Kidney (tissue), 14 donors: Measurements from ENCODE around the gene DNAI7. TPM values are rescaled to one million over a fixed set of nuclear protein-coding genes. Genes with fewer than 3 reads are reported as not detected.
A peak's percentile ranks its signal among the peaks of the same experiment; 100 is the strongest.

ENCODE experiments used
- DNase-seq, 5 donors: peaks; one replicate each; pipeline ENCODE4 v3.0.0-alpha.2; 2013 to 2020
- FAIRE-seq: peaks from 2 replicates; lab custom pipeline; 2012; peaks lifted over from hg19 to GRCh38; lab: Jason Lieb, UNC
- H3K27ac ChIP-seq, 2 donors: one replicate each; pipeline ENCODE4 v1.7.0; 2013; ENCODE audit warnings: low read depth in 2 of 2, low read length in 2 of 2, inconsistent platforms in 1 of 2
- H3K27me3 ChIP-seq: one replicate; pipeline ENCODE4 v1.7.1; 2013; ENCODE audit warnings: low read length, inconsistent platforms; ENCODE audit not compliant: control insufficient read depth, insufficient read depth
- H3K36me3 ChIP-seq, 3 donors: one replicate each; pipeline versions ENCODE4 v1.7.0 to v1.7.1; 2013; ENCODE audit warnings: low read length in 3 of 3, control low read depth in 1 of 3, inconsistent platforms in 1 of 3; ENCODE audit not compliant: insufficient read depth in 3 of 3, control insufficient read depth in 2 of 3
- H3K4me1 ChIP-seq, 3 donors: one replicate each; pipeline versions ENCODE4 v1.7.0 to v1.7.1; 2013; ENCODE audit warnings: low read length in 3 of 3, inconsistent platforms in 1 of 3, low read depth in 1 of 3; ENCODE audit not compliant: control insufficient read depth in 2 of 3, insufficient read depth in 2 of 3
- H3K4me3 ChIP-seq, 3 donors: one replicate each; pipeline versions ENCODE4 v1.7.0 to v1.8.1; 2013; ENCODE audit warnings: low read length in 3 of 3, control low read depth in 1 of 3, inconsistent platforms in 1 of 3
- H3K9ac ChIP-seq, 3 donors: one replicate each; pipeline versions ENCODE4 v1.7.0 to v1.7.1; 2013; ENCODE audit warnings: low read length in 3 of 3, control low read depth in 1 of 3, inconsistent platforms in 1 of 3
- H3K9me3 ChIP-seq, 3 donors: one replicate each; pipeline versions ENCODE4 v1.7.0 to v1.7.1; 2013; ENCODE audit warnings: low read length in 3 of 3, control low read depth in 1 of 3, inconsistent platforms in 1 of 3; ENCODE audit not compliant: control insufficient read depth in 2 of 3, insufficient read depth in 1 of 3
- intact Hi-C: fragments of 100-400 bp; cut with DNase I; formaldehyde crosslinking; loops from one replicate; pipeline ENCODE4 v1.11.1; 2022
- polyA plus RNA-seq: library from polyadenylated mRNA; stranded (reverse); fragments of 350-450 nt; fragmentation: Illumina TruSeq; extraction: RNeasy Lipid Tissue Mini Kit (QIAGEN cat#74804); gene quantifications from one replicate; pipeline ENCODE4 v1.2.3, GENCODE V29; 2014; ENCODE audit warnings: low read depth, low replicate concordance; ENCODE audit not compliant: insufficient read depth
- total RNA-seq: library from RNA; stranded (reverse); fragmentation: NEBNext Ultra II Directional; extraction: Animal tissue kit (Norgen Biotek cat#: 25700); gene quantifications from one replicate; pipeline ENCODE4 v1.2.1, GENCODE V29; 2021
- TF ChIP-seq, protein P1 (sequence below): IDR thresholded peaks from 3 replicates; pipeline ENCODE4 v1.5.1; 2012; ENCODE audit warnings: mild to moderate bottlenecking, moderate library complexity, borderline replicate concordance; ENCODE audit not compliant: insufficient read depth; ENCODE audit errors: extremely low read depth
- donor health status: control.
- donor health status: control.
- donor health status: control.
- donor health status: control.
- donor health status: control.
- donor health status: DM: yes; HTN: yes; CAD: no.
- donor health status: Normal renal cell carcinoma (clear cell type).

DNAI7 gene
- total and polyA plus RNA-seq, 2 donors from 2014 or later, result 3.0 to 5.3 TPM

DNA sequence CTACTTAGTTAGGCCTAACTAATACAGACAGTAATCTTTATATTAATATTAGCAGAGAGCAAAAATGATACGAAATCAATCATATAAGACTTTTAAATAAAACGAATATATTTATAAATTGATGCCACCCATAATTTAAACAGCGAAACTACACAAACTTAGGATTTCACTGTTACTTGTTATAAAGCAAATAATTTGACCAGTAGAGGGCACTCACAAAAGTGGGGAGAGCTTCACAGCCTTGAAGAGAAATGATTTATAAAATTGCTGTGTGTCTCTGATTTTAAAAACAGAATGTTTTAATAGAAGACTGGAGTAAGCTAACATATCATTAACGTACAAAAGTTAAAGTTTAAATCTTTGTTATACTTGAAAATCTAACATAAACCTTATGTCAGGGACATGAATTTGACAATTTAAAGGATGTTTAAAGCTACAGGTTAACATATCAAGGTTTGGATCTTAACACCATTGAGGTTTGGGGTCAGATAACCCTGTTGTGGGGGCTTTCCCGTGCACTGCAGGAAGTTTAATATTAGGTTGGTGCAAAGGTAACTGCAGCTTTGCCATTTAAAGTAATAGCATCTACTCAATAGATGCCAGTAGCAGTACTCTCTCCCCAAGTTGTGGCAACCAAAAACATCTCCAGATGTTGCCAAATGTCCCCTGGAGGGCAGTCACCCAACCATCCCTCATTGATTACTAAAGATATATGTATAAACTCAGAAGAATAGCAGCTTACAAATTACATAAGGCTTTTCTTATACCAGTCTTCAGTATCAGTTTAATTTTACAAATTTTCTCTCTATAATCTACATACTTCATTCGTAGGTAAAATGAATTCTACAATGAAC is 46.4 kb upstream of the DNAI7 start:
- Histone ChIP-seq H3K9me3 (no peaks in the 10 kb centered on the region), H3K4me3 (no peak overlapping the region), H3K4me1 (no peaks in the 10 kb centered on the region), H3K36me3 (peaks cover 0 to 6% (median 4%) of the 10 kb centered on the region in 3 donors), H3K27me3 (no peaks in the 10 kb centered on the region), H3K9ac (no peak overlapping the region), H3K27ac (no peak overlapping the region)
- intact Hi-C loops, result no loop called here
- DNase-seq (peak in 2 of 5 donors; percentile 36 to 55), FAIRE-seq (peak; percentile 96)
- TF ChIP-seq, protein P1, sequence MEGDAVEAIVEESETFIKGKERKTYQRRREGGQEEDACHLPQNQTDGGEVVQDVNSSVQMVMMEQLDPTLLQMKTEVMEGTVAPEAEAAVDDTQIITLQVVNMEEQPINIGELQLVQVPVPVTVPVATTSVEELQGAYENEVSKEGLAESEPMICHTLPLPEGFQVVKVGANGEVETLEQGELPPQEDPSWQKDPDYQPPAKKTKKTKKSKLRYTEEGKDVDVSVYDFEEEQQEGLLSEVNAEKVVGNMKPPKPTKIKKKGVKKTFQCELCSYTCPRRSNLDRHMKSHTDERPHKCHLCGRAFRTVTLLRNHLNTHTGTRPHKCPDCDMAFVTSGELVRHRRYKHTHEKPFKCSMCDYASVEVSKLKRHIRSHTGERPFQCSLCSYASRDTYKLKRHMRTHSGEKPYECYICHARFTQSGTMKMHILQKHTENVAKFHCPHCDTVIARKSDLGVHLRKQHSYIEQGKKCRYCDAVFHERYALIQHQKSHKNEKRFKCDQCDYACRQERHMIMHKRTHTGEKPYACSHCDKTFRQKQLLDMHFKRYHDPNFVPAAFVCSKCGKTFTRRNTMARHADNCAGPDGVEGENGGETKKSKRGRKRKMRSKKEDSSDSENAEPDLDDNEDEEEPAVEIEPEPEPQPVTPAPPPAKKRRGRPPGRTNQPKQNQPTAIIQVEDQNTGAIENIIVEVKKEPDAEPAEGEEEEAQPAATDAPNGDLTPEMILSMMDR, result peak; percentile 38

DNA sequence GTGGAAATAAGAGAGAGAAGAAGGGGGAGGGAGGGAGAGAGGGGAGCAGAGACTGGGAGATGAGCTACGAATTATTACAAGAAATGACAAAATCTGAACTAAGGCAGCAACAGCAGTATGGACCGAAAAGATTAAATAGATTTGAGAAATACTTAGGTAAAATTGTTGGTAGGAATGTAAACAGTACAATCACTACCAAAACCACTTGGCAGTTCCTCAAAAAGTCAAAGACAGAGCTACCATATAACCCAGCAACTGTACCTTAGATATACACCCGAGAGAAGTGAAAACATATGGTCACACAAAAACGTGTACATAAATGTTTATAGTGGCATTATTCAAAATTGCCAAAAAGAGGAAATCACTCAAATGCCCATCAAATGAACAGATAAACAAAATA is 41.7 kb upstream of the DNAI7 start:
- TF ChIP-seq, protein P1, result no peak
- Histone ChIP-seq H3K9me3 (no peaks in the 10 kb centered on the region), H3K9ac (no peak overlapping the region), H3K4me1 (no peaks in the 10 kb centered on the region), H3K27me3 (no peaks in the 10 kb centered on the region), H3K36me3 (no peaks in the 10 kb centered on the region), H3K27ac (no peak overlapping the region), H3K4me3 (no peak overlapping the region)
- FAIRE-seq, result no peak
- intact Hi-C loops, result no loop called here
- DNase-seq, result no peak

DNA sequence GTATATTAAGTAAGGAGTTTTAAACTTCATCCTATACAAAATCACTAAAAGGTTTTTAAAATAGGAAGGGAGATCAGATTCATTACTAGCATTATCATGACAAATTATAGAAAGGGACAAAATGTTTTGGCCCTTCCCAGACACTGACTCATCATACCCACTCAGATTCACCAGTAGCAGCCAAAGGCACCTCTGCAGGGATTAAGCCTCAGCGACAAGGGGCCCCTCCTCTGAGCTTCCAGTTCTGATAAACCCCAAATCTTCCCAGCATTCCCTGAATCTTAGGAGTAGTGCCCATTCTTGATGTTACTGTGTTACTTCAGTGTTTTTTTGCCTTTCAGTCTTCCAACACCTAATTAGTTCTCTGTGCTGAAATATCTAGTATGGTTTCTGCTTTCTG is 41.2 kb upstream of the DNAI7 start:
- intact Hi-C loops, result no loop called here
- no peaks in the 10 kb centered on the region for H3K4me1 ChIP-seq
- DNase-seq (no peak), FAIRE-seq (no peak)
- no peak overlapping the region for H3K9ac ChIP-seq
- no peaks in the 10 kb centered on the region for H3K36me3 ChIP-seq
- no peak overlapping the region for H3K27ac ChIP-seq
- H3K4me3 ChIP-seq, result no peak overlapping the region
- H3K27me3 ChIP-seq, result no peaks in the 10 kb centered on the region
- no peaks in the 10 kb centered on the region for H3K9me3 ChIP-seq
- TF ChIP-seq, protein P1, result no peak
